Neural cell (in vitro differentiated cells): ENCODE measurements around the gene TMEM266. TPM values are rescaled to one million over a fixed set of nuclear protein-coding genes. Genes with fewer than 3 reads are reported as not detected.

ENCODE experiments used
- H2AFZ ChIP-seq: fragments of 200-600, 300-800 bp; sonication (generic), shearing (Covaris generic); 2 replicates; pipeline ENCODE4 v1.6.0; 2014; ENCODE audit warnings: low read depth, mild to moderate bottlenecking, antibody characterized with exemption, low read length, moderate library complexity
- H3F3A ChIP-seq: fragments of 200-600 bp; shearing (Covaris generic); 2 replicates; pipeline ENCODE4 v1.6.1; 2016; ENCODE audit warnings: mild to moderate bottlenecking, moderate library complexity, mixed read lengths, antibody characterized with exemption, low read length; ENCODE audit not compliant: insufficient read depth, poor library complexity, severe bottlenecking
- H3K27ac ChIP-seq: fragments of 200-600, 300-800 bp; sonication (generic), shearing (Covaris generic); 2 replicates; pipeline ENCODE4 v1.5.1; 2014; ENCODE audit warnings: mild to moderate bottlenecking, low read length, moderate library complexity
- H3K27me3 ChIP-seq: fragments of 300-800, 200-600 bp; sonication (generic), shearing (Covaris generic); 2 replicates; pipeline ENCODE4 v1.6.0; 2014; ENCODE audit warnings: mild to moderate bottlenecking, low read depth, low read length, moderate library complexity; ENCODE audit not compliant: insufficient read depth
- H3K36me3 ChIP-seq: fragments of 300-800, 200-600 bp; sonication (generic), shearing (Covaris generic); 2 replicates; pipeline ENCODE4 v1.5.1; 2014; ENCODE audit warnings: mild to moderate bottlenecking, antibody characterized with exemption, low read length, moderate library complexity; ENCODE audit not compliant: insufficient read depth
- H3K4me2 ChIP-seq: fragments of 300-800, 200-600 bp; sonication (generic), shearing (Covaris generic); 2 replicates; pipeline ENCODE4 v1.6.0; 2014; ENCODE audit warnings: mild to moderate bottlenecking, low read length
- H3K4me3 ChIP-seq: fragments of 300-800, 200-600 bp; sonication (generic), shearing (Covaris generic); 2 replicates; pipeline ENCODE4 v1.5.1; 2014; ENCODE audit warnings: mild to moderate bottlenecking, low read length, moderate library complexity
- H3K79me2 ChIP-seq: fragments of 200-600 bp; shearing (Covaris generic); replicated peaks from 2 replicates; pipeline ENCODE4 v1.6.0; 2014; ENCODE audit warnings: mild to moderate bottlenecking, low read length, moderate library complexity; ENCODE audit not compliant: insufficient read depth
- H3K9ac ChIP-seq: fragments of 300-800, 200-600 bp; sonication (generic), shearing (Covaris generic); 2 replicates; pipeline ENCODE4 v1.6.1; 2016; ENCODE audit warnings: mild to moderate bottlenecking, low read length, mixed read lengths
- H3K9me2 ChIP-seq: fragments of 200-600 bp; shearing (Covaris generic); 2 replicates; pipeline ENCODE4 v1.6.1; 2016; ENCODE audit warnings: mild to moderate bottlenecking, low read length, mixed read lengths; ENCODE audit not compliant: insufficient read depth
- H3K9me3 ChIP-seq: fragments of 200-600, 300-800 bp; sonication (generic), shearing (Covaris generic); 2 replicates; pipeline ENCODE4 v1.6.1; 2016; ENCODE audit warnings: mild to moderate bottlenecking, mixed run types, low read length, moderate library complexity, mixed read lengths
- H4K20me1 ChIP-seq: fragments of 200-600 bp; shearing (Covaris generic); 2 replicates; pipeline ENCODE4 v1.6.1; 2016; ENCODE audit warnings: mild to moderate bottlenecking, mixed run types; ENCODE audit not compliant: insufficient read depth
- CTCF ChIP-seq: fragments of 450-650 bp; IDR thresholded peaks from 2 replicates; pipeline ENCODE4 v1.5.1; 2014; ENCODE audit warnings: antibody characterized with exemption, mild to moderate bottlenecking, moderate library complexity; ENCODE audit not compliant: poor library complexity, severe bottlenecking
- EP300 ChIP-seq: fragments of 450-650 bp; conservative IDR thresholded peaks from 2 replicates; pipeline ENCODE4 v1.6.1; 2014; ENCODE audit warnings: antibody characterized with exemption, mild to moderate bottlenecking, moderate library complexity; ENCODE audit not compliant: poor library complexity, severe bottlenecking
- EZH2 ChIP-seq: fragments of 200-600, 300-800 bp; shearing (Covaris generic), sonication (generic); IDR thresholded peaks from 2 replicates; pipeline ENCODE4 v1.6.1; 2014; ENCODE audit warnings: antibody characterized with exemption, low read length, borderline replicate concordance, mild to moderate bottlenecking; ENCODE audit not compliant: insufficient read depth, poor library complexity, severe bottlenecking
- MXI1 ChIP-seq: fragments of 450-650 bp; conservative IDR thresholded peaks from 2 replicates; pipeline ENCODE4 v1.6.1; 2014; ENCODE audit warnings: antibody characterized with exemption, mild to moderate bottlenecking; ENCODE audit not compliant: poor library complexity, severe bottlenecking
- RAD21 ChIP-seq: fragments of 450-650 bp; conservative IDR thresholded peaks from 2 replicates; pipeline ENCODE4 v1.6.1; 2014; ENCODE audit warnings: antibody characterized with exemption, mild to moderate bottlenecking, moderate library complexity
- SMC3 ChIP-seq: fragments of 450-650 bp; conservative IDR thresholded peaks from 2 replicates; pipeline ENCODE4 v1.6.1; 2014; ENCODE audit warnings: antibody characterized with exemption, mild to moderate bottlenecking, moderate library complexity; ENCODE audit not compliant: poor library complexity
- polyA plus RNA-seq: library from polyadenylated mRNA; depleted of rRNA; stranded (reverse); fragments of >200 nt; gene quantifications from 2 replicates; pipeline ENCODE4 v1.2.3, GENCODE V29; 2014
- TF ChIP-seq, protein P1 (sequence below): IDR thresholded peaks from 2 replicates; pipeline ENCODE4 v1.6.1; 2012; ENCODE audit warnings: borderline replicate concordance

TMEM266 gene
- polyA plus RNA-seq, 1 donor from 2014 or later: 17.6 TPM

- Histone ChIP-seq H3K9ac (no peak overlapping the region), H3K9me3 (no peaks in the 10 kb centered on the region), H3K79me2 (no peaks in the 10 kb centered on the region), H3K27ac (no peak overlapping the region), H3K27me3 (no peaks in the 10 kb centered on the region), H2AFZ (no peak overlapping the region), H3K4me2 (no peak overlapping the region), H3K36me3 (no peaks in the 10 kb centered on the region), H4K20me1 (no peaks in the 10 kb centered on the region), H3K9me2 (no peaks in the 10 kb centered on the region), H3F3A (no peaks in the 10 kb centered on the region), H3K4me3 (no peak overlapping the region)
- TF ChIP-seq, protein P1, sequence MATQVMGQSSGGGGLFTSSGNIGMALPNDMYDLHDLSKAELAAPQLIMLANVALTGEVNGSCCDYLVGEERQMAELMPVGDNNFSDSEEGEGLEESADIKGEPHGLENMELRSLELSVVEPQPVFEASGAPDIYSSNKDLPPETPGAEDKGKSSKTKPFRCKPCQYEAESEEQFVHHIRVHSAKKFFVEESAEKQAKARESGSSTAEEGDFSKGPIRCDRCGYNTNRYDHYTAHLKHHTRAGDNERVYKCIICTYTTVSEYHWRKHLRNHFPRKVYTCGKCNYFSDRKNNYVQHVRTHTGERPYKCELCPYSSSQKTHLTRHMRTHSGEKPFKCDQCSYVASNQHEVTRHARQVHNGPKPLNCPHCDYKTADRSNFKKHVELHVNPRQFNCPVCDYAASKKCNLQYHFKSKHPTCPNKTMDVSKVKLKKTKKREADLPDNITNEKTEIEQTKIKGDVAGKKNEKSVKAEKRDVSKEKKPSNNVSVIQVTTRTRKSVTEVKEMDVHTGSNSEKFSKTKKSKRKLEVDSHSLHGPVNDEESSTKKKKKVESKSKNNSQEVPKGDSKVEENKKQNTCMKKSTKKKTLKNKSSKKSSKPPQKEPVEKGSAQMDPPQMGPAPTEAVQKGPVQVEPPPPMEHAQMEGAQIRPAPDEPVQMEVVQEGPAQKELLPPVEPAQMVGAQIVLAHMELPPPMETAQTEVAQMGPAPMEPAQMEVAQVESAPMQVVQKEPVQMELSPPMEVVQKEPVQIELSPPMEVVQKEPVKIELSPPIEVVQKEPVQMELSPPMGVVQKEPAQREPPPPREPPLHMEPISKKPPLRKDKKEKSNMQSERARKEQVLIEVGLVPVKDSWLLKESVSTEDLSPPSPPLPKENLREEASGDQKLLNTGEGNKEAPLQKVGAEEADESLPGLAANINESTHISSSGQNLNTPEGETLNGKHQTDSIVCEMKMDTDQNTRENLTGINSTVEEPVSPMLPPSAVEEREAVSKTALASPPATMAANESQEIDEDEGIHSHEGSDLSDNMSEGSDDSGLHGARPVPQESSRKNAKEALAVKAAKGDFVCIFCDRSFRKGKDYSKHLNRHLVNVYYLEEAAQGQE: no peak
- TF ChIP-seq RAD21: no peak
- TF ChIP-seq CTCF: no peak
- no peak for TF ChIP-seq SMC3
These were observed 163.7 kb downstream of the TMEM266 start for GRCh38 chr15:76223521-76223920.

GRCh38 chr15:76229266-76229665, 169.5 kb downstream of the TMEM266 start:
- Histone ChIP-seq H3K9ac (no peak overlapping the region), H3F3A (no peaks in the 10 kb centered on the region), H3K27me3 (no peaks in the 10 kb centered on the region), H3K79me2 (no peaks in the 10 kb centered on the region), H2AFZ (no peak overlapping the region), H3K36me3 (no peaks in the 10 kb centered on the region), H3K9me2 (no peaks in the 10 kb centered on the region), H3K4me3 (no peak overlapping the region), H3K27ac (no peak overlapping the region), H3K4me2 (no peak overlapping the region), H3K9me3 (no peaks in the 10 kb centered on the region), H4K20me1 (no peaks in the 10 kb centered on the region)
- TF ChIP-seq CTCF: no peak
- TF ChIP-seq EZH2: no peak
- TF ChIP-seq RAD21: no peak
- TF ChIP-seq MXI1: no peak
- no peak for TF ChIP-seq SMC3
- no peak for TF ChIP-seq EP300
